ENCODE results near the gene PSEN2.
A peak's percentile ranks its signal among the peaks of the same experiment; 100 is the strongest.
"Not testable (repeated sequence)": the region's sequence is repeated elsewhere in the genome, so short reads cannot be mapped to it uniquely, and the experiment has no call there.

PSEN2 gene

DNA sequence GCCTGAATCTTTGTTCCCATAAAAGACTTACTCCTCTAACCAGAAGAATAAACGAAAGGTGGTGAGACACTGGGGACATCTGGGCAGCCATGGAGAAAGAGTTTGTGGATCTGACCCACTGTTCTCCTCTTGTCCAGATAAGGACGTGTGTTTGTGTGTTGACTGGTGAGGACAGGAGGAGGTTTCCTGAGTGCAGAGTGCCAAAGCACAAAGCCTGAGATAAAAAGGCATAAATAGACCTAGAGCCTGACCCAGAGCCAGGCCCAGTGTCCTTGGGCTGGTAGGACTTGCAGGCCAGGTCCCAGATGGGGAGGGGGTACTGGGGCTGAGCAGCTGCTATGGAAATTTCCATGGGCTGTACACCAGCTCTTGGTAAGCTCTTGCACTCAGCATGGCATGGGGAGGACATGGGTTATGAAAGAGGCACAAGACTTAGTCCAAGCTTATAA lies 50.1 kb downstream of the PSEN2 start:
- no peak for DNase-seq

DNA sequence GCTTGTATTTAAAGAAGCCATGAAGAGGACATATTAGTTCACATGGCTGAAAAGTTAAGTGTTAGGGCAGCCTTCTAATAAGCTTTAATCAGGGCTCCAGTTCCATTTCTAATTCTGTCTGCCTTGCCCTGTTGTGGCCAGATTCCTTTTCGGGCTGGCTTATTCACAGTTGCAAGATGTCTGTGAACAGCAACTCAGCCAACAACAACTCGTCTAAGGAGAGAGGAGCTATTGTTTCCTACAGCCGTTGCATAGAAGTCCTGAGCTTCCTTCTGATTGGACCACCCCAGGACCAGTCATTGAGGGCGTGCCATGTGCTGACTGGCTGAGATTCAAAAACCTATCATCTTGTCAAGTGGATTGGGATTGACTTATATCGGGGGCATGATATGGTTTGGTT lies 51.1 kb downstream of the PSEN2 start:
- DNase-seq = no peak

DNA sequence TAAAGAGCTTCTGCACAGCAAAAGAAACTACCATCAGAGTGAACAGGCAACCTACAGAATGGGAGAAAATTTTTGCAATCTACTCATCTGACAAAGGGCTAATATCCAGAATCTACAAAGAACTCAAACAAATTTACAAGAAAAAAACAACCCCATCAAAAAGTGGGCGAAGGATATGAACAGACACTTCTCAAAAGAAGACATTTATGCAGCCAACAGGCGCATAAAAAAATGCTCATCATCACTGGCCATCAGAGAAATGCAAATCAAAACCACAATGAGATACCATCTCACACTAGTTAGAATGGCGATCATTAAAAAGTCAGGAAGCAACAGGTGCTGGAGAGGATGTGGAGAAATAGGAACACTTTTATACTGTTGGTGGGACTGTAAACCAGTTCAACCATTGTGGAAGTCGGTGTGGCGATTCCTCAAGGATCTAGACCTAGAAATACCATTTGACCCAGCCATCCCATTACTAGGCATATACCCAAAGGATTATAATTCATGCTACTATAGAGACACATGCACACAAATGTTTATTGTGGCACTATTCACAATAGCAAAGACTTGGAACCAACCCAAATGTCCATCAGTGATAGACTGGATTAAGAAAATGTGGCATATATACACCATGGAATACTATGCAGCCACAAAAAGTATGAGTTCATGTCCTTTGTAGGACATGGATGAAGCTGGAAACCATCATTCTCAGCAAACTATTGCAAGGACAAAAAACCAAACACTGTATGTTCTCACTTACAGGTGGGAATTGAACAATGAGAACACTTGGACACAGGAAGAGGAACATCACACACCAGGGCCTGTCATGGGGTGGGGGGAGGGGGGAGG lies 59.1 kb downstream of the PSEN2 start:
- DNase-seq = not testable (repeated sequence)

DNA sequence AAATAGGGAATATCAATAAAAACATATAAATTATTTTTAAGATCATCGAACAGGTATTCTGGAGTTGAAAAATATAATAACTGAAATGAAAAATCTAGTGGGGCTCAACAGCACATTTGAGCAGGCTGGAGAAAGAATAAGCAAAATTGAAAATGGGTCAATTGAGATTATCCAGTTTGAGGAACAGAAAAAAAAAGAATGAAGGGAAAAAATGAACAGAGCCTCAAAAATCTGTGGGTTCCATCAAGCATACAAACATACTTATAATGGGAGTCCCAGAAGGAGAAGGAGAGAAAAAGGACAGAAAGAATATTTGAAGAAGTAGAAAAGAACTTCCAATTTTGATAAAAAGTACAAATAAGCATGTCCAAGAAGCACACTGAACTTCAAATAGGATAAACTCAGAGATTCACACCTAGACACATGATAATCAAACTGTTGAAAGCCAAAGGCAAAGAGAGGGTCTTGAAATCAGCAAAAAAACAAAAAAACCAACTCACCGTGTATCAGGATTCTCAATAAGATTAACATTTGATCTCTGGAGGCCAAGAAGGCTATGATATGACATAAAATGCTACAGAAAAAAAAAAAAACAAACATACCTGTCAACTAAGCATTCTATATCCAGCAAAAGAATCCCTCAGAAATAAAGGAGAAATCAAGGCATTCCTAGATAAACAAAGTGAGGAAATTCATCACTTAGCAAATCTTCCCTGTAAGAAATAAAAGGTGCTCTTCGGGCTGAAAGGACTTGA lies 64.2 kb downstream of the PSEN2 start:
- no peak for DNase-seq

DNA sequence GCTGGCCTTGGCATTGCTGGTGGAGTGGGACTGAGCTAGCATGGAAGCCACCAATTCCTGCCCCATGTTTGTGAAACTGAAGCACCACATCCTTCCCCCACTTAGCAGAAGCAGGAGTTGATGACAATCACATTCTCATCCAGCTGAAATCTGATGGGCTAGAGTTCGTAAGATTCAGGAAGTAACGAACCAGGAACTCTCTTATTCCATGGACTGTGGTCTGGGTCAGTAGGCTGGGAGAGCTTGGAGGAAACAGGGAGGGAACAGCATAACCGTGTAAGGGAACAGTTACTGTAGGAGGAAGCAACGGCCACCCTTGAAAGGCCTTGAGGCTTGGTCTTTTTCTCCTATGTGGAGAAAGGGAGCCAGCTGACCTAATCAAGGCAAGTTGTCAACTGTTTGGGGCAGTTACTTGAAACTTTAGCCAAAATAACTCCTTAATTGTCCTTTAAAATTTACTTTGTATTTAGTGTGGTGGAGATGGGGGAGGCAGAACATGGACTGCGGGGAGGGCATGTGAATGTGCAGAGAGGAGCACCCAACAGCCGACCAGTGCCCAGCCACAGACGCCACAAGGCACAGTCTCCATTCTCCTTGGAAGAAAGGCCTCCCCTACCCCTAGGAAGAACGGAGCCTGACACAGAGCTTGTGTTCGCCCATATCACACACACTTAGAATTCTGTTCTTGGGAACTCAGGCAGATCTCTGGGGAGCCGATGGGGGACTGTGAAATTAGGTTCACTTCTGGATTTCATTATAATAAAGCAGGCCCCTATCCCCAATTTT lies 67.7 kb downstream of the PSEN2 start:
- DNase-seq = no peak

DNA sequence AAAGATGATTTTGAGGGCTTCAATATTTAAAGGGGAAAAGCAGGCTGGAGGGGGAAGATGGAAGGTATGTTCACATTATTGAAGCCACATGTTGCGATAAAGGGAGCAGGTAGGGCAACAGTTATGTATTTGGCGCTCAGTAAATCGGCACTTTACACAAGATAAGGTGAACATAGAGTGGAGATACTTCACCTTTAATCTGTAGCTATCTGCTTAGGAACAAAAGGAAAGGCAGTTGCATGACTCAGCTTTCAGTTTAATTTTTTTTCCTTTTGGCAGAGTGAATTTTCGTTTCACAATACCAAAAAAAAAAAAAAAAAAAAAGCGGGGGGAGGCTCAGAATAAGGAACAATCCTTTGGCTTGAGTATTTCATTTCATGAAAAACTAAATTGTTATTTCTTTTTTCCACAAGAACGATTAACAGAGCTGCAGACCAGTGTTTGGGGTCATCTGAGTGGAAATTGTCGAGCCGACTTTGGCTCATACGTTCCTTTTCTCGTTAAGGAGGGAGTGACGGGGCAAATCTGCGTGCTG lies 68.6 kb downstream of the PSEN2 start:
- peak; percentile 29 for DNase-seq

DNA sequence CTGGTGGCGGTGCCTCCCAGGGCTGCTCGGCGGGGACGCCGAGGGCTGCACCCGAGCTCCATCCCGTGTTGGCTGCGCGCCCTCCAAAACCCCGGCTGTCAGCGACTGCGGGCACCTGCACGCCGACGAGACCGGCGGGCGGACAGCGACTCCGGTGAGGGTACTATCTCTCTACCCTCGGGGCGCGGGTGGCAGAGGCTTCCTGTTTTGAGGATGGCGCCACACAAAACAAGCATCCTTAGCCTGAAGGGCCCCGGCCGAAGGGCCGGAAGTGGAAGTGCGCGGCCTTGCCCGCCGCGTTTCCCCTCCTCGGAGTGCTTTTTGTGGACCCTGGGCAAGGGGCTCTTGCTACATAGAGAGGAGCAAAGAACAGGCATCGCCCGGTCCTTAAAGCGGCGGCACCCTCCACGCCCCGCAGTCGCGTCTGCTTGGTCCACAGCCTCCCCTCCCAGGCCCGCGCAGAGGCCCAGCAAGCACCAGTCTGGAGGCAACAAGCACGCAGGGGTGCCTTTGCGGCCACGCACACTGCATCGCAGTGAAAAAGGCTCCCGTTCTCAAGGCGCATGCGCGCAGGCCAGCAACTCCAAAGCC lies 69.1 kb downstream of the PSEN2 start:
- DNase-seq = peak; percentile 71

DNA sequence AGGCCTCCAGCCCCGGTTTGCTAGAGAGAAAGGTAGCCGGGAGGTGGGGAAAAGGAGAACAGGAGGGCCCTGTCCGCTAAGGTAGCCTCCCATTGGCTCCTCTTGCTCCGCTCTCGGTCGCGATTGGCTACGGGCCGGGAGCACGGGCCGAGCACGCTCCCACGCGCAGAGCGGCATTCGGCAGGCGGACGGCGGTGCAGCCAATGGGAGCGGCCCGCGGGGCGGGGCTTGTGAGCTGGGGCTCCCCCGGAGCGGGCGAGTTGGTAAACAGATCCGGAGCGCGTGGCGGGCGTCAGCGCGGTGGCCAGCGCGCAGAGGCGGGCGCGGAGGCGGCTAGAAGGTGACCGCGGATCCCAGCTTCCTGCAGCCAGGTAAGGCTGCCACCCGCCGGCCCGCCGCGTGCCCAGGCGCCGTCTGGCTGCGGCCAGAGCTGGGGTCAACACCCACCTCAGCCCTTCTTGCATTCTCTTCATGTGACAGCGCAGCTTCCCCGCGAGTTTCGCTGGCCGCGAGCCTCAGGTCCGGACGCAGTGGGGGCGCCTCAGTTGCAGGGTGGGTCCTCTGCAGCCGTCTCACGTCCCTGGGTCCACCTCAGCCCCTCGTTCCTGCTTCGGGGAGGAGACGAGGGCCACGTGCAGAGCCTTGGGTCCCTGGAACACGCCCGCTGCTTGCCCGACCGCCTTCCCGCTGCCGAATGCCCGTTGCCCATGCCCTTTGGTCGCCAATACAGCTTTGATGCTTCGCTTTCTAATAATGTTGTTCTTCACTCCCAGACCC lies 69.8 kb downstream of the PSEN2 start, which contains the start of gene COQ8A:
Gene COQ8A, plus strand, starts transcription at position 266 of the 777 bp plus-strand sequence. CDS start 21,092 bp downstream, outside the sequence.
- peak; percentile 99 for DNase-seq

DNA sequence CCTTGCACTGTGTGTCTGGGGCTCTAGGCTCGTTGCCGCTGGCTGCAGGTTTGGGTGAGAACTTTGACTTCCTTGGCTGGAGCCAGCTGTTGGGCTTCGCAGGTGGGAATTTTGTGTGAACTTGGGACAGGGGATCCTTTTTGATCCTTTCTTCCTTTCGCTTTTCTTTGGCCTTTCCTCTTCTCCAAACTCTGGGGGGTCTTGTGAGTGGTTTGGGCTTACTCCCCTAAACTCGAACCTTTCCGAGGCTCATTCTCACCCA lies 70.3 kb downstream of the PSEN2 start:
- DNase-seq = no peak

DNA sequence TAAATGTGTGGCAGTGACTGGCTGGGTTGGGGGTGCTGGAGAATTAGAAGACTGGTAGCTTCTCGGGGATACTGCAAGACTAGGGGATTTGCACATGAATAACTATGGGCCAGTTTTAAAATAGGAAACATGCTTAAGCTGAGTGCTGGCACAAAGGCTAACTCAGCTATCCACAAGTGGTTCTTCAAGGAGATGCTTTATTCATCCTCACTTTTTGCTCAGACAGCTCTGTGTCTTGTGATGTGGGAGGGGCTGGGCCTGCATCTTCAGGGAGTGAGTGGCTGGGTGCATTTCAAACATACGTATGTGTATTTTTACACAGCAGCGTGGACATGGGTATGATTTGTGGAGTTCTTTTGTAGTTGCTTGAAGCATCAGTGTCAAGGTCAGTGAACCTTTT lies 72.0 kb downstream of the PSEN2 start:
- no peak for DNase-seq

DNA sequence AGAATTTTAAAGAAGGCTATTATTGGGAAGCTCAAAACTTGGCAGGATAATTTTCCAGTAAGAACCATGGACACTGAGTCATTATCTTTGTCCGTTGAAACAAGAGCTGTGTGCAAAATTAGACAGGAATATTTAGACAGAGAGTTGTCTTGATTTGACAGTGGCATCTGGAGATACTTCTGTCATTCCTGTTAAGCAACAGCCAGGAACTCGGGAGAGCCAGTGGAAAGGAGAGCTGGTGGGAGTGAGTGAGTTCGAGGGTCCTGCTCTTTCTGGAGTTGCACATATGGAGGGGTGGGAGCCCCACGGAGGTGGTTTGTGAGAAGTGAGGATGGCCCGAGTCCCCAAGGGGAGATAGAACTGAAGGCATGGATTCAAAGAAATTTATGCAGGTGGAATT lies 72.7 kb downstream of the PSEN2 start:
- no peak for DNase-seq

DNA sequence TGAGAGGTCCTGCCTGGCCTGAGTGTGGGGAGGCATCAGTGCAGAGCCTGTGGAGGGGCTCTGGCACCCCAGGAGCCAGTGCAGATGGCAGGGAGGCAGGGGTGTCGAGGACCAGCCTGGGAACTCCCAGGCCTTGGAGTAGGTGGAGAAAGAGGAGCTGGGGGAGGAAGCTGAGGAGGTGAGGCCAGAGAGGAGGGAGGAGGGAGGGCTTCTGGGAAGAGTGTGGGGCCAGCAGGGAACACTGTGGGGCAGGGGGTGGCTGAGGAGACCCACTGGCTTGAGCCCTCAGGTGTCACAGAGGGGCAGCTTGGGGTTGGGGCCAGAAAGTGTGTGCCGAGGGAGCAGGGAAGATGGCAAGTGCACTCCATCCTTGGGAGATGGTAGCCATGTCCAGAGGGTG lies 73.5 kb downstream of the PSEN2 start:
- no peak for DNase-seq

DNA sequence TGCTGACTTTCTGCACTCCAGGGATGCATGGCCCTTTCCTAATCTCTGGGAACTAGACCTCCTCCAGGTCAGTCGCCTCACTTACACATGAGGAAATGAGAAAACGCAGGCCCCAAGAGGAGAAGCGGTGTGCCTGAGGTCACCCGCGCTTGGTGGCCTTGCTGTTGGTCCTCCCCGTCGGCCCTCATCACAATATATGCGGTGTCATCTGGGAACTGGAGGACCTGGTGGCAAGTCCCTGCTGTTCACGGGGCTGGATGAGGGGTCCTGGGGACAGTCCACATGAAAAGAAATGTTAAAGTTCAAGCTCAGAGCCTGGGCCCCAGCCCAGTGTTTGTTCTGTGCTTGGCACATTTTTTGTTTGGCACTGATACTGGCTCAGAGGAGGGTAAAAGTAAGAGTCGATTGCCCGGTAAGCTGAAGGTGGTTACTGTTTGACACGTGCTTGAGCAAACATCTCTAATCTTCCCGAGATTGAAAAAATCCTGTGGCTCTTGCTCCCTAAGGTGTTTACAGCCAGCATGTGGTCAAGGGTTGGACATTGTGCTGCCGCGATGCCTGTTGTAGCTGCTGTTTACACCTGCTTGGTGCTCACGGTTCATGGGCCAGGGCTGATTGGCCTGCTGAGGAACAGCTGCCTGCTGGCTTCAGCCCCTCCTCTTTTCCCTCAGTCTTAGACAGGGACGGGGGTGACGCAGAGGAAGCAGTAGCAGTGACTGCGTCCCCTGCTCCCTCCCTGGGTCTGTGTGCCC lies 74.9 kb downstream of the PSEN2 start:
- DNase-seq = no peak
